Measurements from ENCODE around the gene TNFRSF25.

GRCh38 chr1:6490181-6491080 is 24.5 kb upstream of the TNFRSF25 start:
- TF ChIP-seq, protein P1, sequence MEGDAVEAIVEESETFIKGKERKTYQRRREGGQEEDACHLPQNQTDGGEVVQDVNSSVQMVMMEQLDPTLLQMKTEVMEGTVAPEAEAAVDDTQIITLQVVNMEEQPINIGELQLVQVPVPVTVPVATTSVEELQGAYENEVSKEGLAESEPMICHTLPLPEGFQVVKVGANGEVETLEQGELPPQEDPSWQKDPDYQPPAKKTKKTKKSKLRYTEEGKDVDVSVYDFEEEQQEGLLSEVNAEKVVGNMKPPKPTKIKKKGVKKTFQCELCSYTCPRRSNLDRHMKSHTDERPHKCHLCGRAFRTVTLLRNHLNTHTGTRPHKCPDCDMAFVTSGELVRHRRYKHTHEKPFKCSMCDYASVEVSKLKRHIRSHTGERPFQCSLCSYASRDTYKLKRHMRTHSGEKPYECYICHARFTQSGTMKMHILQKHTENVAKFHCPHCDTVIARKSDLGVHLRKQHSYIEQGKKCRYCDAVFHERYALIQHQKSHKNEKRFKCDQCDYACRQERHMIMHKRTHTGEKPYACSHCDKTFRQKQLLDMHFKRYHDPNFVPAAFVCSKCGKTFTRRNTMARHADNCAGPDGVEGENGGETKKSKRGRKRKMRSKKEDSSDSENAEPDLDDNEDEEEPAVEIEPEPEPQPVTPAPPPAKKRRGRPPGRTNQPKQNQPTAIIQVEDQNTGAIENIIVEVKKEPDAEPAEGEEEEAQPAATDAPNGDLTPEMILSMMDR (IDR thresholded peaks at IDR 0.05; ENCODE audit: extremely low read depth in 1 of 2, insufficient read depth in 1 of 2, low read depth in 1 of 2, low read length in 2 of 2) = no peak
- TF ChIP-seq MAX (IDR thresholded peaks at IDR 0.05; ENCODE audit: insufficient read depth, insufficient read length) (no peak), POLR2A (IDR thresholded peaks at IDR 0.05; ENCODE audit: low read depth, low read length) (no peak), POLR2AphosphoS5 (IDR thresholded peaks at IDR 0.05; ENCODE audit: insufficient read depth, low read depth, low read length) (peak; percentile 57), JUN (IDR thresholded peaks at IDR 0.05; ENCODE audit: borderline replicate concordance, insufficient read depth, insufficient read length, low read depth) (no peak), EZH2 (IDR thresholded peaks at IDR 0.05; ENCODE audit: borderline replicate concordance, low read depth, low read length, severe bottlenecking) (no peak), FOS (IDR thresholded peaks at IDR 0.05; ENCODE audit: borderline replicate concordance, insufficient read depth, low read length) (no peak)
